IPS-15b (cell line): Measurements from ENCODE around the gene C19orf25.
"Not testable (repeated sequence)": the region's sequence is repeated elsewhere in the genome, so short reads cannot be mapped to it uniquely, and the experiment has no call there.

ENCODE experiments used
- H3K27me3 ChIP-seq: one replicate; pipeline ENCODE4 v1.6.1; 2013; ENCODE audit warnings: low read length; ENCODE audit not compliant: control insufficient read depth, insufficient read depth
- H3K36me3 ChIP-seq: one replicate; pipeline ENCODE4 v1.6.1; 2013; ENCODE audit warnings: low read length; ENCODE audit not compliant: control insufficient read depth, insufficient read depth
- H3K4me1 ChIP-seq: one replicate; pipeline ENCODE4 v1.6.1; 2013; ENCODE audit warnings: mild to moderate bottlenecking, low read length; ENCODE audit not compliant: control insufficient read depth, insufficient read depth
- H3K4me3 ChIP-seq: one replicate; pipeline ENCODE4 v1.5.1; 2013; ENCODE audit warnings: low read depth, low read length
- H3K9ac ChIP-seq: one replicate; pipeline ENCODE4 v1.6.1; 2013; ENCODE audit warnings: low read depth, mild to moderate bottlenecking, low read length
- H3K9me3 ChIP-seq: one replicate; pipeline ENCODE4 v1.6.1; 2013; ENCODE audit warnings: mild to moderate bottlenecking, low read length; ENCODE audit not compliant: control insufficient read depth, insufficient read depth

The C19orf25 gene

DNA sequence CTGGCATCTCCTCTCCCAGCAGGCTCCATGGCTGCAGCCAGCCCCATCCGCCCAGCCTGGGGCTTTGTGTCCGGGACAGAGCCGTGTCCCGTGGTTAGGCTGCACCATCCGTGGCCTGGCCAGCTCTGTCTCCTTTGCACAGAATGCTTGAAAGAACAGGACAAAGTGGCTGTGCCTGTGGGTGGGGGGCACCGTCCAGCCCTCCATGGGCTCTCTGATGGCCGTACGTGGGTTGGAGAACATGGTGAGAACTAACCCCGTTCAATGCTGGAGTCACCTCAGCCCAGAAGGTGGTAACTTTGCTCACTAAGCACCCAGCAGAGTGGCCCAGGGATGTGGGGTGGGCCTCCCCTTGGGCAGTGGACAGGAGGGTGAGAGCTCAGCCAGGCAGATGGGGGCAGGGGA lies 38.0 kb downstream of the C19orf25 start:
- Histone ChIP-seq H3K27me3 (no peaks in the 10 kb centered on the region), H3K4me3 (no peak overlapping the region), H3K9ac (no peak overlapping the region), H3K4me1 (peaks cover 3% of the 10 kb centered on the region), H3K9me3 (no peaks in the 10 kb centered on the region), H3K36me3 (peaks cover 30% of the 10 kb centered on the region)

DNA sequence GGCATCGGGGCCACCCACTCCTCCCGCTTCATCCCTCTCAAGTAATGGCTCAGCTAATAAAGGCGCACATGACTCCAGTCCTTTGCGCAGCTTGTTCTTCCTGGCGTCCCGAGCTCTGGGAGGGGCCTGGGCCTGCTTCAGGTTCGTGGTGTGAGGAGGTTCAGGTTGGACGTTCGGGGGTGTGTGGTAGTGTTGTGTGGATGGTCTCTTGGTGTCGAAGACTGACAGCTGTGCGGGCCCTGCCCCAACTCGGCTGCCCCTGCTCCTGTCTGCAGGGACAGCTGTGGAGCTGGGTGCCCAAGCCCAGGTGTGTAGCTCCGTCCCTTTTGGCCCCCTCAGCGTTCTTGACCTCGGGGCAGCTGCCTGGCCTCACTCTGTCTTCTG lies 38.6 kb downstream of the C19orf25 start:
- Histone ChIP-seq H3K9me3 (no peaks in the 10 kb centered on the region), H3K27me3 (no peaks in the 10 kb centered on the region), H3K4me3 (no peak overlapping the region), H3K9ac (no peak overlapping the region), H3K36me3 (peaks cover 34% of the 10 kb centered on the region), H3K4me1 (peaks cover 3% of the 10 kb centered on the region)

DNA sequence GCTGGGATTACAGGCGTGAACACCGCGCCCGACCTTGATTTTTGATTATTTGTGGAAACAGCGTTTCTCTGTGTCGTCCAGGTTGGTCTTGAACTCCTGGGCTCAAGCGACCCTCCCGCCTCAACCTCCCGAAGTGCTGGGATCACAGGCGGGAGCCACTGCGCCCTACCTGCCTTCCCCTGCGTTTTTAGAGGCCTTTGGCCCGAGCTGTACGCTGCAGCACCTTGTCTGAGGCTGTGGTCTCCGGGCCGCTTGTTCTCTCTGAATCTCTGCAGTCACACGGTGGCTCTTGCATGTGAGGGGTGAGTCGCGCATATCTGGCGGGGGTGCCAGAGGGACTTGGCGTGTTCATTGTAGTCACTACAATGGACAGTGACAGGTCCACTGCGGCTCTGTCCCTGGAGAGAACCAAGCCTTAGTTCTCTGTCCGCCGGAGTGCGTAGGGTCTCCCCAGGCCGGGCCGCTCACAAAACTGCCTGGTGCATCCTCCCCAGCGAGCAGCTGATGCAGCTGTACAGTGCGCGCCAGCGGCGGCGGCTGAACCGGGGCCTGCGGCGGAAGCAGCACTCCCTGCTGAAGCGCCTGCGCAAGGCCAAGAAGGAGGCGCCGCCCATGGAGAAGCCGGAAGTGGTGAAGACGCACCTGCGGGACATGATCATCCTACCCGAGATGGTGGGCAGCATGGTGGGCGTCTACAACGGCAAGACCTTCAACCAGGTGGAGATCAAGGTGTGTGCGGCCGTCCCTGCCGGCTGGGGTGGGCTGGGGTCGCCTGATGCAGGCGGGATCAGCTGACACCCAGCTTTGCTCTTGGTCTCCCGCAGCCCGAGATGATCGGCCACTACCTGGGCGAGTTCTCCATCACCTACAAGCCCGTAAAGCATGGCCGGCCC lies 39.2 kb downstream of the C19orf25 start:
- H3K9me3 ChIP-seq, H3K4me1 ChIP-seq, H3K27me3 ChIP-seq: not testable (repeated sequence)
- peaks cover 36% of the 10 kb centered on the region for H3K36me3 ChIP-seq
- peak overlapping the region; percentile 89 for H3K4me3 ChIP-seq
- peak overlapping the region; percentile 98 for H3K9ac ChIP-seq

DNA sequence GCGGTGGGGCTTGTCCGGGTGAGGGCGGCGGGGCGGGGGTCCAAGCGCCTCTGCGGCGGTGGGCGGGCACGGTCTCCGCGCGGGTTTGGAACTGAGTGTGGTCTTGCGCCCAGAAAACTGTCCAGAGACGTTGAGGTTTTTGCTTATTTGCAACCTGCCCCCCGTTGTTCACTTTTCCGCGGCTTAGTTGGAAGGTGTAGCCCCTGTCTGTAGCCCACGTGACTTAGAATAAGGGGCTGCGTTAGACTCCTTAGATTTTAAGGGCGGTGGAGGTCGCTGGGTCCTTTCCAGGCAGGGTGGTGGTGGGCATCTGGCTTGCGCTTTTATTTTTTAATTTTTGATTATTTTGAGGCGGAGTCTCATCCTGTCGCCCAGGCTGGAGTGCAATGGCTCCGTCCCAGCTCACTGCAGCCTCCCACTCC lies 40.1 kb downstream of the C19orf25 start:
- H3K9me3 ChIP-seq = no peaks in the 10 kb centered on the region
- H3K4me1 ChIP-seq = peaks cover 1% of the 10 kb centered on the region
- H3K4me3 ChIP-seq = peak overlapping the region; percentile 89
- peak overlapping the region; percentile 98 for H3K9ac ChIP-seq
- no peaks in the 10 kb centered on the region for H3K27me3 ChIP-seq
- peaks cover 44% of the 10 kb centered on the region for H3K36me3 ChIP-seq

DNA sequence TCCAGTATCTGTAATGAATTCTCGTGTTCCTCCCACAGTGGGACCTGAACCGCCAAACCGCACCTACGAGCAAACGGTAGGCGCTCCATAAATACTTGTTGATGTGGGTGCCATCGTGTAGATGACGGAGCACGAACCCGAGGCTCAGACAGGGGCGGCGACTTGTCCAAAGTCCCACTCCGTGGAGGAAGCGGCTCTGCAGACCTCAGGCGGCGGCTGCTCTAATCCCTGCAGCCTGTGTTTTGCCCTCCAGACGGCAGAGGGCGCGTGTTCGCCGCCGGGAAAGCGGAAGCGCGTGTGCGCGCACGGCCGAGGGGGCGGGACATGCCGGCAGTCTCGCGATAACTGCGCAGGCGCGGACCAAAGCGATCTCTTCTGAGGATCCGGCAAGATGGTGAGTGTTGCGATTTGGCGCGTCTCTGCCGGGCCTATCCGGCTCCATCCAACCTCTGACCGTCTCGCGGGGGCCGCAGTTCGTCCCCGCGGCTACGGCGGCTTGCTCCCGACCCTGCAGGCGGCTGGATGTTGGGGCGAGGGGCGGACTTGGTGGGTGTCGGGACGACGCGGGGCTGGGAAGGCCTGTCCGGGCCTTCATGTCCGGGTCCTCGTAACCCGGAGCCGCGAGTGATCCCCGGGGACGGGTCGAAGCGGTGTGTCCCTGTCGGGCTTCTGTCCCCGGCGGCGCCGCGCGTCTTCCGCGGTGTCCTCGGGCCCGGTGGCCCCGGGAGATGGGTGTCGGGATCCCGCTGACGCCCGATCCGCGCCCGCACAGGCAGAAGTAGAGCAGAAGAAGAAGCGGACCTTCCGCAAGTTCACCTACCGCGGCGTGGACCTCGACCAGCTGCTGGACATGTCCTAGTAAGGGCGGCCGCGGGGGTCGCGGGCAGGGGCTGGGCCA lies 40.7 kb downstream of the C19orf25 start, which contains the start of gene RPS15:
TSS of gene RPS15 (plus strand) at position 362 of the 898 bp plus-strand sequence. CDS start at position 392, 30 bp downstream.
- Histone ChIP-seq H3K4me1 (no peaks in the 10 kb centered on the region), H3K9me3 (no peaks in the 10 kb centered on the region), H3K36me3 (peaks cover 51% of the 10 kb centered on the region), H3K4me3 (peak within 1 kb of the TSS; percentile 89), H3K9ac (peak within 1 kb of the TSS; percentile 98), H3K27me3 (no peaks in the 10 kb centered on the region)

DNA sequence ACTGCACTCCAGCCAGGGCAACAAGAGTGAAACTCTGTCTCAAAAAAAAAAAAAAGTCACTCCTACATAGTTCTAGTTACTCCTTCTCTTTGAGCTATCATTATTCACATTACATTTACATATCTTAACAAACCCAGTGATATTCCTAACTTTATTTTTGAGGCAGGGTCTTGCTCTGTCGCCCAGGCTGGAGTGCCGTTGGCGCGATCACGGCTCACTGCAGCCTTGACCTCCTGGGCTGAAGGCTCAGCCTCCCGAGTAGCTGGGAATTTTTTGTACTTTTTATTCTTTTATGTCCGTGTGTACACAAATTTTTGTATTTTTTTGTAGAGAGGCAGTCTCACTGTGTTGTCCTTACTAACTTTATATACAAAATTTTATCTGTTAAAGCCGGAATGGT lies 41.4 kb downstream of the C19orf25 start:
- no peaks in the 10 kb centered on the region for H3K9me3 ChIP-seq
- no peaks in the 10 kb centered on the region for H3K27me3 ChIP-seq
- peaks cover 57% of the 10 kb centered on the region for H3K36me3 ChIP-seq
- peak overlapping the region; percentile 26 for H3K4me3 ChIP-seq
- H3K4me1 ChIP-seq = no peaks in the 10 kb centered on the region
- H3K9ac ChIP-seq = no peak overlapping the region

DNA sequence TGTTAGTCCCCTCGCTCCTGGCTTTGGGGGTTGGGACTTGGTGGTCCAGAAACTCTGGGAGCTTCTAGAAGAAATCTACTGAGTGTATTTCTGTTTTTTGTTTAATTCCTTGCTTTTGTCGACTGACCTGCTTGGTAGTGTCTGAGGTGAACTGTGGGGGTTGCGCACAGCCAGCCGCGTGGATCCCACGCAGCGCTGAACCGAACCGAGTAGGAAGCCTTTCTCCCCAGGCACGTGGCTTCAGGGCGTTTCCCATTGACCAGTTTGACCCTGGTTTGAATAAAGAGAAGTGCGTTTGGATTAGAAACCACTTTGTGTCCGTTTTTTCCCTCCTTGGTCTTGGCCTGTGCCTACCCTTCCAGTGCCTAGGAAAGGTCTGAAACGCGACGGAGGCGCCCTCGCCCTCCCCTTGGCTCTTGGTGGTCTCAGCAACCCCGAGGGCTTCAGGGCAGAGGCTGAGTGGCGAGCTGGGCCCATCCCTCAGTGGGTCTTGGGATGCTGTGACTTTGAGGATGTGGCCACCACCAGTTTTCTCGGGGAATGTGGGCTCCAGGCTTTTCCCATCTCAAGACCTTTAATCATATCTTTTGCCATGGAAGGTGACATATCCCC lies 43.5 kb downstream of the C19orf25 start:
- H3K4me1 ChIP-seq = no peaks in the 10 kb centered on the region
- H3K9ac ChIP-seq = no peak overlapping the region
- no peaks in the 10 kb centered on the region for H3K27me3 ChIP-seq
- peaks cover 53% of the 10 kb centered on the region for H3K36me3 ChIP-seq
- no peak overlapping the region for H3K4me3 ChIP-seq
- no peaks in the 10 kb centered on the region for H3K9me3 ChIP-seq

DNA sequence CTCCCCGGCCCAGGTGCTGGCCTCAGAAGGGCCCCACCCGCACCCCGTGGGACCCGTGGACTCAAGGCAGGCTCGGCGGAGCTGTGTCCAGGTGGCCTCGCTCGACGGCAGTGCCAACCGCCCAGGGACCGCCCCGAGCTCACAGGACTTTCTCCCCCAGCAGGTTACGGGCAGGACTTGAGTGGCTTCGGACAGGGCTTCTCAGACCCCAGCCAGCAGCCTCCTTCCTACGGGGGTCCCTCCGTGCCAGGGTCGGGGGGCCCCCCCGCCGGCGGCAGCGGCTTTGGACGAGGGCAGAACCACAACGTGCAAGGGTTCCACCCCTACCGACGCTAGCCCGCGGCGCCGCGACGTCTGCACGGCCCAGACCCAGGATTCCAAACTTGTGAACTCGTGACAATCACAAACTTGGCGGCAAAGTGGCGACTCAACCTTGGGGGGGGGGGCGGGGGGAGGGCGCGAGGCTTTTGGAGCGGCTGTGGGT lies 44.4 kb downstream of the C19orf25 start:
- Histone ChIP-seq H3K27me3 (no peaks in the 10 kb centered on the region), H3K4me3 (no peak overlapping the region), H3K4me1 (no peaks in the 10 kb centered on the region), H3K9ac (no peak overlapping the region), H3K36me3 (peaks cover 50% of the 10 kb centered on the region), H3K9me3 (no peaks in the 10 kb centered on the region)

DNA sequence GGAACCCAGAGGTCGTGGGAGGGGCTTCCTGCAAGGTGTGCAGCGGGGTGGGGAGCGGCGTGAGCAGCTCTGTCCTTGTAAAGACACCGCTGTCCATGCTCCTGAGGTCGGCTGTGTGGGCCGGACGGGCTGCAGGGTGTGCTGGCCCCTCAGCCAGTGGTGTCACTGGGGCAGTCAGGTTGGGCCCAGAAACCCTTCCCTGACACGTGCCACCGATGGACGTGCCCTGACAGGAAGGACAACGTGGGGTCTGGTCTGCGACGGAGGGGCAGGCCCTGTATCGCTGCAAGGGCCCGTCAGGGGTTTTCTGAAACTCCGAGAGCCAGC lies 45.0 kb downstream of the C19orf25 start:
- Histone ChIP-seq H3K4me3 (no peak overlapping the region), H3K9ac (no peak overlapping the region), H3K4me1 (no peaks in the 10 kb centered on the region), H3K36me3 (peaks cover 53% of the 10 kb centered on the region), H3K27me3 (no peaks in the 10 kb centered on the region), H3K9me3 (no peaks in the 10 kb centered on the region)

DNA sequence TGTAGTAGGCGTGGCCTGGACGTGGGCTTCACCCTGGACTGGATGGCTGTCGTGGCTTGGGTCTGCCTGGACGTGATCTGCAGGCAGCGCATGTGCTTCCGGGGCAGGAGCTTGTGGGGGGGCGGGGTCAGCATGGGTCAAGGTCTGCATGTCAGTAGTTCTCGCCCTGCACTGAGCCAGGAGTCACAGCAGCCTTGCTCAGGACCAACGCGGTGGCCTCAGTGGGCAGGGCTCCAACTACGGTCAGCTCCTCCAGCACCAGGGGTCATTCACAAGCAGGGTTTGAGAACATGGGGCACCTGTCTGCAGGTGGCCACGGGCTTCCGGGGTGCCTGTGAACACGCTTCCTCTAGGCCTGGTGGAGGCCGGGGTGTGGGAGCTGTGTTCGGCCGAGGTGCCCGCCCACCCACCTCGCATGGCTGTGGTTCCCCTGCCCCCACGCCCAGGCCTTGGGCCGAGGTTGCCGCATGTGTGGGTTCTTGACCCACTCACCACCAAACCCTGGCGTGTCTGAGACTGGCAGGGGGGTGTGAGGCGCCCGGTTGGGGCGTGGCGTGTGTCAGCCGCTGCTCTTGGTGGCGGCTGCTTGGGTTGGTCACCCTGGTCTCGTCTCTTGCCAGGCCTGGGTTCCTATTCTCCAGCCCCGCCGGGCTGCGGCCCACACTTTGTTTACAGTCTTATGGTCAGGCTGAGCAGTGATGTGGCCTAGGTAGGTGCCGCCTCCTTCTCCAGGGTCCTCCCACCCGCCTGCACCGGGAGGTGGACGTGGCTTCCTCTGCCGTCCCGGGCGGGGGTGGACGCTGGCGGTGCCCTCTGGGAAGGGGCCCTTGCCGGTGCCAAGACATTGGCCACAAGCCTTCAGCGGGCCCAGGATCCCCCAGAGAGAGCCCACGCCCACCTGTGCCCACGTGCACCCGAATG lies 45.6 kb downstream of the C19orf25 start:
- H3K27me3 ChIP-seq = no peaks in the 10 kb centered on the region
- peaks cover 57% of the 10 kb centered on the region for H3K36me3 ChIP-seq
- no peaks in the 10 kb centered on the region for H3K4me1 ChIP-seq
- H3K4me3 ChIP-seq = no peak overlapping the region
- no peaks in the 10 kb centered on the region for H3K9me3 ChIP-seq
- no peak overlapping the region for H3K9ac ChIP-seq

DNA sequence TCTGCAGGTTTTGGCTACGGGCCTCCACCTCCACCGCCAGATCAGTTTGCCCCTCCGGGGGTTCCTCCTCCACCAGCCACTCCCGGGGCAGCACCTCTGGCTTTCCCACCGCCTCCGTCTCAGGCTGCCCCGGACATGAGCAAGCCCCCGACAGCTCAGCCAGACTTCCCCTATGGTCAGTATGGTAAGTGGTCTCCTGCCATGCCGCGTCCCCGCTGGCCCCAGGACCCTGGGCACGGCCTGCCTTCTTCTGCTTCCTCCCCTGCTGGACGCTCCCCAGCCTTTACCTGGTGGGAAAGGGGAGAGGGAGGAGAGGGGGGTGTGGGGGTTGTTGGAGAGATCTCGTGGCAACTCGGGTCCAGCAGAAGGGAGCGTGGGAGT lies 46.5 kb downstream of the C19orf25 start:
- H3K9ac ChIP-seq = no peak overlapping the region
- H3K9me3 ChIP-seq = no peaks in the 10 kb centered on the region
- no peaks in the 10 kb centered on the region for H3K27me3 ChIP-seq
- no peak overlapping the region for H3K4me3 ChIP-seq
- peaks cover 61% of the 10 kb centered on the region for H3K36me3 ChIP-seq
- H3K4me1 ChIP-seq = no peaks in the 10 kb centered on the region
